ENCODE measurements around the gene DZANK1.
"Not testable (repeated sequence)": the region's sequence is repeated elsewhere in the genome, so short reads cannot be mapped to it uniquely, and the experiment has no call there.

The DZANK1 gene

DNA sequence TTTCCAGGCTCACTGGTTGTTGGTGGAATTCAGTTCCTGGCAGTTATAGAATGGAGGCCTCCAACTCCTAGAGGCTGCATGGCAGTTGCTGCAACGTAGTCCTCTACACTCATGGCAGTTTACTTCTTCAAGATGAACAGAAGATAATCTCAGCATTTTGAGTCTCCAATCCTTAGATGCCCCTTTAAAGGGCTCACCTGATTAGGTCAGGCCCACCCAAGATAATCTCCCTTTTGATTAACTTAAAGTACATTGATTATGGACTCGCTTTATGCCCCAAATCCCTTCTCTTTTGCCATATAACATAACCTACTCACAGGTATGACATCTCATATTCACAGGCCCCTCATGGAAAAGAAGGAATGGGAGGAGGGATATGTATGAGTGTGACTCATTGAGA, 102.1 kb downstream of the DZANK1 start:
- no peak for DNase-seq

DNA sequence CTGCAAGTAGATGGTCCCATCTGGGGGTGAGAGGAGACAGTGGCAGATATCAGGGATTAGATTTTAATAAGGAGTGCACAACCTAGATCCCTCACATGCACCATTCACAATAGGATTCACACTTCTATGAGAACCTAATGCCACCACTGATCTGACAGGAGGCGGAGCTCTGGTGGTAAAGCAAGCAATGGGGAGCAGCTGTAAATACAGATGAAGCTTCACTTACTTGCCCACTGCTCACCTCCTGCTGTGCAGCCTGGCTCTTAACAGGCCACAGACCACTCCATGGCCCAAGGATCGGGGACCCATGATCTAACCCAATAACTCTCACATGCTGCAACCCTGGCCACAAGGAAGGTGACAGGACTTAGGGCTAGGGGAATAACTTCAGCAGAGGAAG, 103.1 kb downstream of the DZANK1 start:
- no peak for DNase-seq

DNA sequence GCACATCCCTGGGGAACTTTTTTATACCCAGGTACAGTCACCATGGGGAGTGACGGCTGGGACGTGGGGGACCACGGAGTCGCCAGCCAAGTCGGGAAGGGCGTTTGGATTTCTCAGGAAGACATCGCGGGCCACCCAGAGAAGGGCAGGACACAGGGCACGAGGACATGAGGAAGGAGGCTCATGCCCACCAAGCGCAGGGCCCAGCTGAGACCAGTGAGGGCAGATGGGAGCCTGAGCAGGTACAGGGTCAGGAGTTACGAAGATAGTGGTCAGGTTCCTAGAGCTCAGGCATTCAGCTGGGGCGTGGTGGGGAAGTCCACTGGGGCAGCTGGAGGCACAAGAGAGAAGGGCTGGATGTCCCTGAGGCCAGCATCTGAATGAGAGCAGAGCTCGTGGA, 103.9 kb downstream of the DZANK1 start:
- no peak for DNase-seq

DNA sequence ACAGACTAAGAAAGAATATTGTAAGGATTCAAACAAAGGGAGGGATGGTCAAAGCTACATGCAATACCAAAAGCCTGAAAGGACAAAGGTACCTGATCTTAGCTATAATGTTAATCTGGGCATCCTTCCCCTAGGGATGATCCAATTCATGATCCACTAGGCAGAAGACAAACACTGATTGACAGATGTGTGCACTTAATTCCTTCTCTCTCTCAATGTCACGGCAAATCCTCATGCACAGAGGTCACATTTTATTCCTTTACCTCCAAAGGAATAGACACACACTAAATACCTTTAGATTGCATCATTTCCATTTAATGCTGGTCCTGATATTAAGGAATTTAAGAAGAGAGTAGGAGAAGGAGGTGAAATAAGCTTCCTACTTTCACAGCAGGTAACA, 105.2 kb downstream of the DZANK1 start:
- DNase-seq = no peak

DNA sequence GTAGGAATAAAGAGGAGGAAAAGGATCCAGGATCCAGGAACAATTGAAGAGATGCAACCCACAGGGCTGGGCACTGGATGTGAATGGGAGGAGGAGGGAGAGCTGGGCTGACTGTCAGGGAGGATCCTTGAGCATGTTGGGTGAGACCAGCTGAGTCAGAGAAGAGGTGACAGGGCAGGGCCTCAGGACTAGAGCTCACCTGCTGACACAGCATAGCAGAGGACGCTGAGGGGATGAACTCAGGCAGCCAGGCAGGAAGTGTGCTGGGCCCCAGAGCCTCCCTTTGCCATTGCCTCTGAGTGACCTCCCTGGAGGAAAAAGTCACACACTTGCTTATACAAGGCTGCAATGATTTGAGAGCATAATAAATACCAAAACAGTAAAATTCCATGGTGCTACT, 106.2 kb downstream of the DZANK1 start:
- DNase-seq = no peak

DNA sequence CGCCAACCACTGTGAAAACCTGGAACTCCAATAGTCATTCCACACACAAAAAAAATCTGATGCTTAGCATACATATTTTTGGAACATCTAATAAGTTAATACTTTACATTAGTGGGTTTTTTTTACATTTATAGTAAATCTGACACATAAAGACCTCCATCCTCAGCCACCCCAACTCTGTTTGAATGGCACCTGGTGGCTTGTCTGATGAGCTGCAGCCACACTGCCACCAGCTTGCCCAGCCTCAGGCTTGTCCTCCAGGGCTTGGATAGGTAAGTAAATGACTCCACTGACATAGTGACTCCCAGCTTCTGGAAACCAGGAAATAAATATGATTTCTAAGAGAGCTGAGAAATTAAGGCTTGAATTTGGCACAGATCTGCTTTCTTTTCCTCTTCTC, 107.0 kb downstream of the DZANK1 start:
- DNase-seq = no peak

DNA sequence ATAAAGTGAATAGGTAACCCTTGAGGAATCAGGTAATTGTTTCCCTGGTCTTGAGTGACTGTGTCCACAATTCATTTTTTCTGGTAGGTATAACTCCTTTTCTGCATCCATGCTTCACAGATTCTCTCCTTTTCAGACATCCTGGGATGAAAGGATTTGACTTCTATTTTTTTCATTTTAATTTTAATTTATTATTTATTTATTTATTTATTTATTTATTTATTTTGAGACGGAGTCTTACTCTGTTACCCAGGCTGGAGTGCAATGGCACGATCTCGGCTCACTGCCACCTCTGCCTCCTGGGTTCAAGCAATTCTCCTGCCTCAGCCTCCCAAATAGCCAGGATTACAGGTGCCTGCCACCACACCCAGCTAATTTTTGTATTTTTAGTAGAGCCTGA, 117.1 kb downstream of the DZANK1 start:
- DNase-seq = not testable (repeated sequence)

All from SW 1271 (cell line).